Right lung (tissue), 5 donors: Measurements from ENCODE around the gene PSKH1. TPM values are rescaled to one million over a fixed set of nuclear protein-coding genes. Genes with fewer than 3 reads are reported as not detected.

Source experiments
- DNase-seq, 2 donors: peaks; one replicate each; pipeline ENCODE4 v3.0.0-alpha.2; 2013
- polyA plus RNA-seq, 5 donors: library from polyadenylated mRNA; unstranded; fragments of 120-200 nt; gene quantifications; one replicate each; pipeline versions ENCODE4 v1.2.1 to v1.2.3, GENCODE V29; 2013; ENCODE audit warnings: inconsistent platforms in 1 of 5, low replicate concordance in 1 of 5; ENCODE audit not compliant: insufficient read length in 5 of 5, insufficient read depth in 1 of 5

Gene PSKH1
- polyA plus RNA-seq, 5 donors, result 21.5 to 33.5 (median 25.7) TPM

DNA sequence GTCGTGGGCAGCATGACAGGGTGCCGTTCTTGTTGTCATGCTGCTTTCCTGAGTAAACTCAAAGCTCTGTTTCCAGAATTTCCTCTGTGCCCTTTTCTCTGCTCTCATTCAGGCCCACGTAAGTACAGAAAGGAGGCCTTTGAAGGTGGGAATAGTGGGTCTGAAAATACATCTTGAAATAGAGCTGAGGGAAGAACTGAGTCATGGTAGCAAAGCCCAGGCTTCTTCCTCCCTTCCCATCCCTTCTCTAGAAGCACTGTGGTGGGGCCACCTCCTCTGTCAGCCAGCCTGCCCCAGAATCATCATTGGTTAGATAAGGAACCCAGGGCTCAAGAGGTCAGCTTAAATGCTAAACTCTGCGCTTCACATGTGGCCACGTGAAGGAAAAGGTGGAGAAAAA lies 29.2 kb downstream of the PSKH1 start:
- no peak for DNase-seq

DNA sequence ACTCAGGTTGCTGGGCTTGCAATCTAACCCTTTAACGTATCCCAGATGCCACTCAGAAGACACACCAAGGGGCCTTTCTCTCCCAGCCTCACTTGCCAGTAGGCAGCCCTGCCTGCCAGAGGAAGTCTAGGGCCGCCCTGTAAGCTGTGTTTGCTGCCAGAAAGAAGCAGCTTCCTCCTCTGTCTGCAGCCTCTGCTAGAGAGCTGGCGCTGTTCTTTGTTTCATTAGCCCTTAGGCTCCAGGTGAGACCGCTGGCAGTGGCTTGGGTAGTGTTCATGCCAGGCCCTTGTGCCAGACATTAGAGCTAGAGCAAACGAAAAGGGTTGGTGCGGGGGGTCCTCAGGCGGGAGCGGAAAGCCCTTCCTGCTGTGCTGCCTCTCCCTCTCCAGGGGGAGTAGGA lies 29.7 kb downstream of the PSKH1 start:
- DNase-seq, result no peak

DNA sequence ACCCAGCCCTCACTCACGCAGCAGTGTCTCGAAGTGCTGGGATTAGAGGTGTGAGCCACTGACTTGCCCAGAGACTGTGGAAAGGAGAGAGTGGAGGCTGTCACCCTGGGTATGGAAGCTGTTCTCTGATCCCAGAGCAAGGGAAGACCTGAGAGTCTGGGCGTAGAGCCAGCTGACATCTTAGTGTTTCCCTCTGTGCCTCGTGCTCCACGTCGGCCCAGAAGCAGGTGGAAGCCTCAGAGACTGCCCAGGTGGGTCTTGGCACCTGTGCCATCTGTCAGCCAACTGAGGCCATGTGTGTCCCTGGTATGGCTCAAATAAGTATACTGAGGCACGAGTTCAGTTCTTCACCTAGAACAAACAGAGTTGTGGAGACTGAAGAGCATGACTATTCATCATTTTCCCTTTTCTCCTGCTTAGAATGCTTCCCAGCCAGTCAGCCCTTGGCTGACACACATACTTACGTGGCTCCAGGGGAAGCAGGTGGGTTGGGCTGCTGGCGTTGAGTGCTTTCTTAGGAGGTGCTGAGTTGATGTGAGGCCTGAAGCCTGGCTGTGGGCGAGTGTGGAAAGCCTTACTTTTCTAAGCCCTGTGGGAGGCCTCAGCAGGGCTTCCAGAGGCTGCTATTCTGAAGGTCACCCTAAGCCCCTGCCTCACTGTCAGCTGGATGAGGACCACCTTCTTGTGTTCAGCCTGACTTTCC lies 30.5 kb downstream of the PSKH1 start:
- no peak for DNase-seq

DNA sequence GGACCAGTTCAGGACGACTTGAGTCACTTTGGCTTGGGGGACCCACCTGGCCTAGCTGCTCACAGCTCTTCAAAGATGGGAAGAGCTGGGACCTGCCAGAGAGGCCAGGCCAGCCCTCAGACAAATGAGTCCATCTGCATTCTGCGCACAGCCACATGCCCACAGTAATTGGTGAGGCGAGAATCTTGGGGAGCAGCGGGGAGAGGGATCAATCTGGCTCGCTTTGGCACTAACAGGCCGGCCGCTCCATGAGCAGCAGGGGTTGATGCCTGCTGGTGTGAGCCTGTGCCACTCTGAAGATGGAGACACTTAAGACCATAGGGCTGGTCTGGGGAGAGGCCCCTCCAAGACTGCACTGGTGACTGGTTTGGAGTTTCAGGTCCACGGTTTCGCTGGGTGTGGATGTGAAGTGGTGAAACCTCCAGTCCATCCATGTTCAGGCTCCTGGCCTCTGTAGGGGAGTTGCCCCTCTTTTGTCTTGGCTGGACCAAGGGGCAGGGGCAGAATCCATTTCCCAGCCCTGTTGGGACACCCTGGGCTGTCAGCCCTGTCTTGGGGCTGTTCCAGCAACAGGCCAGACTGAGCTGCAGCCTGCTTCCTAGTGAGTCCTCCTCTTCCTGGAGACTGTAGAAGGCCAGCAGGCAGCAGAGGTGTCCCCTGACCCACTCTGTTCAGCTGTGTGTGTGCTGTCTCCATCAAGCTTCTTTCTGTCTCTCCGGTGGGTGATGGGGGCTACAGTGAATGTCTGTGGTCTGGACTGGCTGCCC lies 31.3 kb downstream of the PSKH1 start:
- no peak for DNase-seq

DNA sequence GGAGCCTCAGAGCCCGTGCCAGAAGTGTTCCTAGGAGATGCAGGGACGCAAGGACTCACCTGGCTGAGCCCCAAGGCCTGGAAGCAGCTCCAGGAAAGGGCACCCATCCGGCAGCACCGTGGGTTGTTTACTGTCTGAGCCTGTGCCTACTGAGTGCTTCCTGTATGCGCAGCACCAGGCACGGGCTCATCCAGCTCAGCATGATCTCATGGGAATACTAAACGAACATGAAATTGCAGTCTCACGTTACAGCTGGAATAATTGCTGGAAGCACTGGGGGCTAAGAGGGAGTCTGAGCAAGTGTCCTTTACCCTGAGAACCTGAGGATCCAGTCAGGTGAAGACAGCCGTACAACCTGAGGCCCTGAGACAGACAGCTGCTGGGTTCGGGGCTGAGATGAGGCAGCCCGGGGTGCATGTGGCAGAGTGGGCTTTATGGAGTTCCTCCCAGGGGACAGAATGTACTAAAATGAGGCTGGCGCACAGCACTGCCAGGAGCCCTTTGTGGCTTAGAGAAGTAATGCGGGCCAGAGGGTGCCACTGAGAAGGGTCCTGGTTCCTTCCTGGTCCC lies 33.2 kb downstream of the PSKH1 start:
- no peak for DNase-seq

DNA sequence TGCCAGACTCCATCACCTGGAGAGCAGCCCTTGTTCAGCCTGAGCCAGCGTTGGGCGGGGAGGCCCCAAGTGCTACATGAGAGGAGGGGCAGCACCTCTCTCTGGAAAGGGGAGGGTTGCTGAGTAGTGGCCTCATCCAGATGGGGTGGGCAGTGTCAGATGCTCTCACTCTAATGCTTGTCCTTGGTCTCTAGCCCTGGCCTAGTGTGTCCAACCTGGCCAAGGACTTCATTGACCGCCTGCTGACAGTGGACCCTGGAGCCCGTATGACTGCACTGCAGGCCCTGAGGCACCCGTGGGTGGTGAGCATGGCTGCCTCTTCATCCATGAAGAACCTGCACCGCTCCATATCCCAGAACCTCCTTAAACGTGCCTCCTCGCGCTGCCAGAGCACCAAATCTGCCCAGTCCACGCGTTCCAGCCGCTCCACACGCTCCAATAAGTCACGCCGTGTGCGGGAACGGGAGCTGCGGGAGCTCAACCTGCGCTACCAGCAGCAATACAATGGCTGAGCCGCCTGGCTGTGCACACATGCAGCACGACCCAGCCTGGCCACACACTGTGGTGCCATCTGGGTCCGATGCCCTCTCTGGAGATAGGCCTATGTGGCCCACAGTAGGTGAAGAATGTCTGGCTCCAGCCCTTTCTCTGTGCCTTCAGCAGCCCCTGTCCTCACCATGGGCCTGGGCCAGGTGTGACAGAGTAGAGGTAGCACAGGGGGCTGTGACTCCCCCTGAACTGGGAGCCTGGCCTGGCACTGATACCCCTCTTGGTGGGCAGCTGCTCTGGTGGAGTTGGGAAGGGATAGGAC lies 34.3 kb downstream of the PSKH1 start:
- no peak for DNase-seq

DNA sequence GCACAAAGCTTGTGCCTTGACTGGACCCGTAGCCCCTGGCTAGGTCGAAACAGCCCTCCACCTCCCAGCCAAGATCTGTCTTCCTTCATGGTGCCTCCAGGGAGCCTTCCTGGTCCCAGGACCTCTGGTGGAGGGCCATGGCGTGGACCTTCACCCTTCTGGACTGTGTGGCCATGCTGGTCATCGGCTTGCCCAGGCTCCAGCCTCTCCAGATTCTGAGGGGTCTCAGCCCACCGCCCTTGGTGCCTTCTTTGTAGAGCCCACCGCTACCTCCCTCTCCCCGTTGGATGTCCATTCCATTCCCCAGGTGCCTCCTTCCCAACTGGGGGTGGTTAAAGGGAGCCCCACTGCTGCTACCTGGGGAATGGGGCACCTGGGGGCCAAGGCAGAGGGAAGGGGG lies 35.1 kb downstream of the PSKH1 start:
- DNase-seq, result no peak

DNA sequence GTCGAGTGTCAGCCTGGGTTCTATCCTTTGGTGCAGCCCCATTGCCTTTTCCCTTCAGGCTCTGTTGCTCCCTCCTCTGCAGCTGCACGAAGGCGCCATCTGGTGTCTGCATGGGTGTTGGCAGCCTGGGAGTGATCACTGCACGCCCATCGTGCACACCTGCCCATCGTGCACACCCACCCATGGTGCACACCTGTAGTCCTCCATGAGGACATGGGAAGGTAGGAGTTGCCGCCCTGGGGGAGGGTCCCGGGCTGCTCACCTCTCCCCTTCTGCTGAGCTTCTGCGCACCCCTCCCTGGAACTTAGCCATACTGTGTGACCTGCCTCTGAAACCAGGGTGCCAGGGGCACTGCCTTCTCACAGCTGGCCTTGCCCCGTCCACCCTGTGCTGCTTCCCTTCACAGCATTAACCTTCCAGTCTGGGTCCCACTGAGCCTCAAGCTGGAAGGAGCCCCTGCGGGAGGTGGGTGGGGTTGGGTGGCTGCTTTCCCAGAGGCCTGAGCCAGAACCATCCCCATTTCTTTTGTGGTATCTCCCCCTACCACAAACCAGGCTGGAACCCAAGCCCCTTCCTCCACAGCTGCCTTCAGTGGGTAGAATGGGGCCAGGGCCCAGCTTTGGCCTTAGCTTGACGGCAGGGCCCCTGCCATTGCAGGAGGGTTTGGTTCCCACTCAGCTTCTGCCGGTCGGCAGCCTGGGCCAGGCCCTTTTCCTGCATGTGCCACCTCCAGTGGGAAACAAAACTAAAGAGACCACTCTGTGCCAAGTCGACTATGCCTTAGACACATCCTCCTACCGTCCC lies 35.7 kb downstream of the PSKH1 start:
- no peak for DNase-seq

DNA sequence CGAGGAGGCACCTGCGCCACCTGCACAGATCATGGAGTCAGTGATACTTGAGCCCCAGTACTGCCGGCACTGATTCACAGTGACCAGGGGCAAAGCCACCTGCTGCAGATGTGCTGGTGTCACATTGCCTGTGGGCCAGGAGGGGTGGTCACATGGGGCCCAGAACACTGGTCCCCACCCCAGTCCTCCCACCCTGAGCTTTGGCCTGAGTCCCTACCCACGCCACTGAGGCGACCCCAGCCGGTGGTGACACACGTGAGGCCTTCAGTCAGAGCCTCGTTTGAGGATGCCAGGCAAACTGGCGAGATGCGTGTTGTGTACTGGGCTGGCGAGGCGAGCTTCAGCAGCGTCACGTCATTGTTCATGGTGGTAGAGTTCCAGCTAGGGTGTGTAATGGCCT lies 37.1 kb downstream of the PSKH1 start:
- no peak for DNase-seq

DNA sequence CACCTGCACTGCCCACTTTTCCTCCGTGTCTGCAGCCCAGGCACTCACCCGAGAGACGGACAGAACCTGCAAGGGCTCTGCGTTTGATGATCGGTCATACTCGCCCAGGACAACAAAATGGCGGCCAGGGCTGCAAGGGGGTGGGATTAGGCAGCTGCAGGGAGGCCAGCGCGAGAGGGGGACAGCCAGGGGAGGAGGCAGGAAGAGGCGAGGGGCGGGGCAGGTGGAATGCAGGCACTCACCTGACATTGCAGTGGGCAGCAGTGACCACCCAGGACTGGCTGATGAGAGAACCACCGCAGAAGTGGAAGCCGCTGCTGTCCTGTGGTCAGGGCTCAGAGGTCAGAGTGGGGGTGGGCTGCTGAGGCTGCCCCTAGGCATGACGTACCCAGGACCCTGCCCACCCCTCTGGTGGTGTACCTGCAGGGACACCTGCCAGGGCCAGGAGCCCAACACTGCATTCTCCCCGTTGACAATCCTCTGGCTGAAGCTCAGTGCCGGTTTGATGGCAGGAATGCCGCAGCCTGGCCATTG lies 37.7 kb downstream of the PSKH1 start:
- DNase-seq, result no peak

DNA sequence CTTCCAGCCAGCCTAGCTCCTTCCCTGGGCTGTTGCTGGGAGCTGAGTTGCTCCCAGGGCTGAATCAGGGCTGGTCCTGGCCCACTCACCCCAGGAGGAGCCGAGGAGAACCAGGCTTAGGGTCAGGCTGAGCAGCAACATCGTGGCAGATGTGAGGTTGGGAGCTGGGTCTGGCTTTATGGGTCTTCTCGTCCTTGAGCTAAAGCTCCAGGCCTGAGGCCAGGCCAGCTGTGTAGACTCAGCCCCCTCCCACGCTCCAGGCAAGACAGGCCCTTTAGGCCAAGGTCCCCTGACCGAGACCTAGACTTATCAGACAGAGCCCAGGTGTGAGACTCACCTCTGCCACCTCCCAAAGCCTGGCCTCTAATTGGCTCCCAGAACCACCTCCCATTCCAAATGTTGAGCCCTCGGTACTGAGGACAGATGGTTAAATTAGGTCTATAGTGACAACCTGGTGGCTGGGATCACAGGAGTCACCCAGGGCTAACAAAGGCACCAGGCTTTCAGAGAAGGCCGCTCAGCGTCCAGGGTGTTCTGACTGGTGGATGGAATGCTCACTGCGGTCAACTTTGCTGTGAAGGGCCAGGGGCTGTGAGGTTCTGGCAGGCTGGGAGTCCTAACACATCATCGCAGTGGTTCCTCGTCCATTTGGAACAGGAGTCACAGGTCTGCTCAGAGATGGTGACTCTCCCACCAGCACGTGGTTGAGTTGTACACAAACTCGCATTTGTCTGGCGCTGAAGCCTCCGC lies 38.8 kb downstream of the PSKH1 start, which contains the start of gene CTRL:
CTRL (minus strand) TSS at position 151 of the 750 bp plus-strand sequence; CDS start at position 141, 10 bp downstream.
- no peak for DNase-seq

DNA sequence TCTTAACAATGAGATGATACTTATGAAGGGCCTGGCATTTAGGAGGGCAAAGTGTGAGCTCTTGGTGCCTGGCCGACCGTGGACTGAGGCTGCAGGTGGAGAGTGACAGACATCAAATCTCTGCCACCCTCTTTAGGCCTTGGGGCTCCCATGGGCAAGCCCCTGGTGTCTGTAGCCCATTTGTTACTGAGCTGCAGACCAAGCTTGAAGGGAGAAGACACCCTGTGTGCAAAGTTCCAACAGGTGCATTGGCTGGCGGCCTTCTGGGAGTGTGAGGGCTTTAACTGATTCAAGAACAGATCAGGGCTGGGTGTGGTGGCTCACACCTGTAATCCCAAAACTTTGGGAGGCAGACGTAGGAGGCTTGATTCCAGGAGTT lies 39.4 kb downstream of the PSKH1 start:
- no peak for DNase-seq

DNA sequence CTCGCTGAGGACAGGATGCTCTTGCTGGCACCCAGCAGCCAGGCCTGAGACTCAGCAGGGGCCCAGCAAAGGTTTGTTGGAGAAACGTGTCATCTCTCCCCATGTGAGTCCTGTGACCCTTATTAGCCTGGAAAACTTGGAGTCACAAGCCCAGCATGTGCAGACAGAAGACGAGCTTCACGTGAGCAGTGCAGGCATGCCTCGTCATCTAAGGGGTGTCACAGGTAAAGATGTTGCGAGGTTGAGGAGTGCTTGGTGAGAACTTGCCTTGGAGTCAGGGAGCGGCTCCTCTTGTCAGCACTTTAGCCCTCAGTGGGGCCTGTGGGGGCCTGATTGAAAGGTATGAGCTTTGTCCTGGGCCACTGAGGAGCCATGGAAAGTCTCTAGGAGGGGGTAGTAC lies 40.8 kb downstream of the PSKH1 start:
- DNase-seq, result no peak

DNA sequence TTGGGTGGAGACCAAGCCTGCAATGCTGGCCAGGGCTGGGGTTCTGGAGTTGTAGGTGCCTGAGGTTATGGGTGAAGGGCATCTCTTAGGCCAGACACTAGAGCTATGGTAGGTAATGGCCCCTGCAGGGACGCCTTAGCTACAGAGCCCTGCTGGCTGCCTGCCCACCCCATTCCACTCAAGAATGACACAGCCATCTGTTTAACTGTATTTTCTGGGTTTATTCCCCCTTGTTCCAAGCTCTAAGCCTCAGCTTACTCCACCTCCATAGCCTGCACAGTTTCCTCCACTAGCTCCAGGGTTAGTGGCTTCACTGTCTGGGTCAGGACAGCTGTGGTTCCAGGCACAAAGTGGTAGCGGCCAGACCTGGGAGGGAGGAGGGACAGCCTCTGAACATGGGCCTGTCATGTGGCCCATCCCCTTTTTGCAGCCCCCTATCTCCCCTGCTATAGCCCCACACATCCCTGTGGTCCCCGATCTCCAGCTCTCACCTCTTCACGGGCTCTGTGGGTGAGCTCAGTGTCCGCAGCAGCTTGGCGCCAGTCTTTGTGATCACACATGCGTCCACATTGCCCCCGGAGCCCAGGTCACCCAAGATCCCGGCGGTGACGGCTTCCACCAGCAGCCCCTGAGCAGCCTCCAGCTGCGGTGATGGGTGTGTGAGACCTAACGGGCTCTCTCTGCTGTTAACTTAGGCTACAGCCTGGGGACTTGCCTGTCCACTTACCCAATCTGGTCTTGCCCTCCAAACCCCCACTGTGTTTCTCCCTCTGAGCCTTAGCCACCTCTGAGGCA lies 41.4 kb downstream of the PSKH1 start:
- DNase-seq, result no peak

DNA sequence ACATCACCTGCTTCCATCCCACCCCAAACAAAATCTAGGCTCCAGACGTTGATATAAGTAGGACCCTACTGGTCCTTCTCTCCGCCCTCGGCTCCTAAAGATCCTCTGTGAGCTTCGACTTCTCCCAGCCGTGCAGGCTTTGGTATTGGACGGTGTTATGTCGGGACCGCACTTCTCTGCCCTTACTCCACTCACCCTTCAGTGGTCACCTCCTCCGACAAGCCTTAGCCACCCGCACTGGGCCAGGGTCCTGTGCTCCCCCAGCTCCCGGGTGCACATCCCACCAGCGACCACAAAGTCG lies 42.0 kb downstream of the PSKH1 start:
- DNase-seq, result no peak

DNA sequence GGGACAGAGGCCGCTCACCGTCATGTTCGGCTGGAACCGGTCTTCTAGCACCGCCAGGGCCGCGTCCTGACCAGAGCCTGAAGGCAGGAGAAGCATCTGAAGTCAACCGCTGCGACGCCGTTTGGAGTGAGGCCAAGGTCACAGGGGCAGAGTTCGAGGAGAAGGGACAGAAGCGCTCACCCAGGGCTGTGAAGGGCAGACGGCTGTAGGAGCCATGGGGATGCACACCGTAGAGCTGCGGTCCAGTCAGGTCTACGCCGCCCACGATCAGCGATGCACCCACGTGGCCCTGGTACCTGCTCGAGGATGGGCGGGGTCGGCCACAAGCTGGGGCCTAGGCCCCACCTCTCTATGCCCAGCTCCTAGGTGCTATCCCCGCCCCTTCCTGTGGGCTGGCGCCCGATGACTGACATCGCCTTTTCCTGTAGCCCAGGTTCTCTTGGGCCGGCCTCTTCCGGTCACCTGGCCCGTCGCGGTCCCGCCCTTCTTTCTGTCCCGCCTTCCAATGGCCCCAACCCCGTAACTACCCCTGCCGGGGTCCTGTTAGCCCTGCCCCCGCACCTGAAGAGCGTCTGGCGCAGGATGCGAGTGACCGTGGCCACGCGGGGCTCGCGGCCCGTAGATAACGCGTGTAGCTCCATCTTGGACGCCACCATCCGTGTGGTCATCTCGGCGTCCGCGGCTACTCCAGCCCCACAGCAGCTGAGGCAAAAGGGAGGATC lies 42.5 kb downstream of the PSKH1 start:
- DNase-seq, result peak; percentile 93

DNA sequence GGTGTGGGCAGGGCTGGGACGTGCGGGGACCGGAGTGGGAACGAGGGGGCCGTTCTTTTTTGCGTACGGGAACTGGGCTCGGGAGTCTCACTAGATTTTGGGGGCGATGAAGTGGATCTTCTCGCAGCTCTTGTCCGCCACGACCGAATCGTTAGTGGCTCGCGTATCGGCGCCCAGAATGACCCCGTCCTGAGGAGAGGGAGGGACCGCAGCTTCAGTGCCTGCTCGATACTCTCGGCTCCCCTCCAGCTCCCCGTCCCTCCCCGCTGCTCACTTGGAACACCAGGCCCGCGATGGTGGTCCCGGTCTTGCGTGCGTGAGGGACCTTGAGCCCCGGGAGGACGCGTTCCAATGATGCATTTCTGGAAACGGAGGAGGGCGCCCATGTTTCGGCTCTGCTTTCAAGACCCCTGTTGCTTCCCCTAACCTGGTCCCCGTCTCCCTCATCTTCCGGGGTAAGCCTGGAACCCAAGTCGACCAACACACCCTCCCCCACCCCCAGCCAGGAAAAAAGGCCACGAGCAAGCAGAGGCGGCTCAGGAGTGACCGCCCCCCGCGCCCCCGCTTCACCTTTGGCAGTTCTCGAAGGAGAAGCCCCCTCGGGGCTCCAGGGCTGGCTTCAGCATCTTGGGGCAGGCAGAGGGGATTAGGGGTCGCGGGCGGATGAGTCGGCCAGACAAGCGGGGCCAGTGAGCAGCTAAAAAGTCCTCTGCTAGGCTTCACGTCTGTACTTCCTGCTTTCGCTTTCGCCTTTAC lies 43.2 kb downstream of the PSKH1 start, which contains the start of gene PSMB10:
PSMB10 (minus strand) TSS at position 727 of the 756 bp plus-strand sequence; CDS start at position 626, 101 bp downstream.
- peak; percentile 37 to 47 for DNase-seq
